ENCODE data around the gene UNC5C. TPM values are rescaled to one million over a fixed set of nuclear protein-coding genes. Genes with fewer than 3 reads are reported as not detected.

The UNC5C gene
- total RNA-seq, 1 experiment from 2014 or later: 0.50 TPM

DNA sequence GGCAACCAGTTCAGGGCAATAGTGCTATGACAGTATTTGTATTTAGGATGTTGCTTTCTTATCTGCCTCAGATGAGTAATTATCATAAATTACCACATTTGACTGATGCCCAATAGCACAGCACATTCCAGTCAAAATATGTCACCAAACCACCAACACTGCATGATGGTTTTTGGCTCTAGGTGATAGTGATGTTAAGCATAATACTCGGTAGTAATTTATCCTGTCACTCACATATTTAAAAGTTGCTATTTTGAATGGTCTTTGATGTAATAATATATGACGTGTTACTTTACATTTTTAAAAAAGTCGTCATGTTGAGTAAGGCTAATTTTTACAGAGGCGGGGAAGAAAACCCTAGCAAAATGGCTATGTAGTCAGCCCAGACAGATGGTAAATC is 42.5 kb downstream of the UNC5C start:
- DNase-seq (ENCODE audit: low read depth, low spot score): no peak
- in situ Hi-C loops (cut with HindIII; ENCODE audit: low pct_unique_long_range_greater_than_20kb, low sequenced_read_pairs): no loop called here

DNA sequence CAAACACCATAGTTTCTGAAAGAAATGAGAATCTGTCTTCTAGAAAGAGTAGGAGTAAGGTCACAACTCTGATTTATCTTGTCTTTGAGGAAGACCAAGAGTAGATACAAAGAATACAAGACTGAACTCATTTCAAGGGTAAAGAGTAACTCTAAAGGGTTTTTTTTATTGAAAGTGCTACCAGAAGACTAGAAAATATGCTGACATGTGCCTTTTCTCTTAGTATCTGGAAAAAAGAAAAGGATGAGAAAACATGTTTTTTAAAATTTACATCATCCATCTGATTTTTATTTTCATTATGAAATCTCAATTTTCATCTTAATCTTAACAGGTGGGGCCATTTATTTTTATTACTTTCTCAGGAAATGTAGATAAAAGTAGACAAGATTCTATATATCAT is 43.0 kb downstream of the UNC5C start:
- in situ Hi-C loops (cut with HindIII; ENCODE audit: low pct_unique_long_range_greater_than_20kb, low sequenced_read_pairs): no loop called here

DNA sequence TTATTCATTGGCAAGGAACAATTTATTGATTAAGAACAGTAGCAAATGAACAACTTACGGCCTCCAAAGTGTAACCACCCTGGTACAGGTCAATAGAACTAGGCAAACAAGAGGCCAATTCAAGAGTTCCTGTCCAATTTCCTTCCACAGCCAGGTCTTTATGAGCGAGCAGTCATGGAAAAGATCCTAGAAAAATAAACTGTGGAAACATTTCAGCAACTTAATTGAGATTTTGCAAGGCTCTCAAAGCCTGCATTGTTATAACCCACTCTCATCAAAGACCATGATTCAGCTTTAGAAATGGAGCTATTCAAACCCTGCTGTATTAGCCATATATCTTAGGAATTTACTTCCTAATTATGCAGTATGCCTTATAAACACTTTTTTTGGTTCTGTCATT is 43.6 kb downstream of the UNC5C start:
- in situ Hi-C loops (cut with HindIII; ENCODE audit: low pct_unique_long_range_greater_than_20kb, low sequenced_read_pairs): no loop called here
- DNase-seq (ENCODE audit: low read depth, low spot score): peak; percentile 94

More for the DNA sequence above, 43.0 kb downstream of the UNC5C start:
- DNase-seq (ENCODE audit: low read depth, low spot score): no peak

DNA sequence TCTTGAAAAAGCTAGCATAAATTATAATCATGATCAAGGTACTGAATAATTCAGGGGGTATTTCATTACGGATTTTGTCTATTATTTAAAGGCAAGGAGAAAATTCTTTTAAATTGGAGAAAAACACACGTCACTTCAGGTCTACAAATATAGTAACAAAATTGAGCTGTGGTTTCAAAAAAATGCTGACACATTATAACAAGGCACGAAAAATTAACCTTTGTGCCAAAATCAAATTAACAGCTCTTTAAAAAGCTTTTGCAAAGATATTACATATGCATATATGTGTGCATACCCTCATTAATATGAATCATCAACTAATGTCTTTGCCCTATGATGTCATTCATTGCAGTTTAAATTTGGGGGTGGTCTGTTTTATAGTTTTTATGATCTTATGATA is 44.3 kb downstream of the UNC5C start:
- DNase-seq (ENCODE audit: low read depth, low spot score): no peak
- in situ Hi-C loops (cut with HindIII; ENCODE audit: low pct_unique_long_range_greater_than_20kb, low sequenced_read_pairs): no loop called here

DNA sequence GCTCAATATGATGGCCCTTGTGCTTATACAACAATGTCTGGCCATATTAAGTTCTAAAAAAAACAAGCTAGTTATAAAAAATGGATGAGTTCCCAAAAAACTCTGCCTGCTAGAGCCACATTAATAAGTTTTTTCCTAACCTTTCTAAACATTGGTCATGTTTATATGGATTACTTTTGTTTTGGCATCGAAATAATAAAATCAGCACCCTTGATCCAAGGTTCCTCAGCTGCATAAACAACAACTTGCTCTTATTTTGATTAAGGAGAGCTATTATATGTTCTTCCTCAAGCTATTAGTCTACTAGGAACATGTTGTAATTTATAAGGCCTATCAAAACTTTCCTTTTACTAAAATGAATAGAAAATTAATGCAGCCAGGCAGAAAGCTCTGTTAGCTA is 48.4 kb downstream of the UNC5C start:
- in situ Hi-C loops (cut with HindIII; ENCODE audit: low pct_unique_long_range_greater_than_20kb, low sequenced_read_pairs): no loop called here

DNA sequence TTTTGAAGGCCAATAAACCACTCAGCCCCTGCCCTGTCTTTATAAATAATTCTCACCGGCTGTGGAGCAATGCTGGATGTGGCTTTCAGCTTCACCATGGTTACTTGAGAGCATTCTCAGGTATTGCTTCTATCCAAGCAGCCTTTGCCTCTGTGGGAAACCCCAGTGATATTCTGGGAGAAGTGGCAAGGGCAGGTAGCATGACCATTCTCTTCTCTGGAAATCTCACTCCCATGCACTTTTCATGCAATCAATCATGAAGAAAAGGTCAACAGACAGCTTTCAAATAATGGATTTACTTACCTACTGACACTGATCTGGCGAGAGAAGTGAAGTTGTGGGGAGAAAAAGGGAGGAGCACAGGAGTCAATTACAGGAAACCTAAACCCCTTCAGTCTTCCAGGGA is 49.5 kb downstream of the UNC5C start:
- in situ Hi-C loops (cut with HindIII; ENCODE audit: low pct_unique_long_range_greater_than_20kb, low sequenced_read_pairs): no loop called here
- no peak for DNase-seq (ENCODE audit: low read depth, low spot score)

More for the DNA sequence above, 48.4 kb downstream of the UNC5C start:
- no peak for DNase-seq (ENCODE audit: low read depth, low spot score)

DNA sequence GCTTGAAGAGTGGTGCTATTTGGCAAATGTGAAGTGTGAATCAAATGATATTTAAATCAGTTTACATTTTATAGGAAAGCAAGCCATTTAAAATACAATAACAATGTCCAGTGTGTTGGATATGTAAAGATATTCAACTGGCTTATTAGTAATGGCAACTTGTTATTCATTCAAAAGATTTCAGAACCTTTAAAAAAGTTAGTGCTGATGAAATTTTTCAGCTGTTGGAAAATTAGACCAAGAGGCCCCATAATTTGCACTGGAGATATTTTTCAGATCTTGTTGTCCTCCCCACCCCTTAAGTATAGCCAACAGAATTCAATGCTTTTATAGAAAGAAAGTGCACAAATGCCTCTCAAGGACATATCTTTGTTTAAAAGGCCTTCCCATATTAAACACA is 54.6 kb downstream of the UNC5C start:
- in situ Hi-C loops (cut with HindIII; ENCODE audit: low pct_unique_long_range_greater_than_20kb, low sequenced_read_pairs): no loop called here
- DNase-seq (ENCODE audit: low read depth, low spot score): no peak

DNA sequence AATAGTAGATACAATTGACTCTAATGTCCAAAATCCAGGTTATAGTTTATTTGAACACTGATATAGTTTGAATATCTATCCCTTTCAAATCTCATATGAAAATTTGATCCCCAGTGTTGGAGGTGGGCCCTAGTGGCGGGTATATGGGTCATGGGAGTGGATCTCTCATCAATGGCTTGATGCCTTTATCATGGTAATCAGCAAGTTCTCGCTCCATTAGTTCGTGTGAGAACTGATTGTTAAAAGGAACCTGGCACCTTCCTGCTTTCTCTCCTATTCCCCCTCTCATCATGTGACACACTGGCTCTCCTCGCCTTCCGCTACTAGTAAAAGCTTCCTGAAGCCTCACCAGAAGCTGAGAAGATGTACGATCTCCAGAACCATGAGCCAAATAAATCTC is 70.1 kb downstream of the UNC5C start:
- in situ Hi-C loops (cut with HindIII; ENCODE audit: low pct_unique_long_range_greater_than_20kb, low sequenced_read_pairs): no loop called here
- DNase-seq (ENCODE audit: low read depth, low spot score): no peak

DNA sequence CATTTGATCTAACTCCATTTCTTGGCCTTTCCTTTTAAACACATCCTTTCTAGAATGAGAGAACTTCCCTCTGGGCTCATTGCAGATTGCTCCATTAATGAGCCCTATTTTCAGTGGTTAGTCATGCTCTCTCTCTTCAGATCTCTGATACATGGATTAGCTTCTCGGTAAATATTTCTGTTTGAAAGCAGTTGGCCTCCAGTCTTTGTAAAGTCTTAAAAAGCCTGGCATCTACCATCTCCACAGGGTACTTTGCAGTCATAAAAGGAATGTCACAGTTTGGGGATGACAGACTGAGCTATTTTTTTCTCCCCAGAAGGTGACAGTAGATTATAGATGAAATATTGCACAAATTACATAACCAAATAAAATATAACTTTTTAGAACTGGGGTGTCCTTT is 72.7 kb downstream of the UNC5C start:
- no peak for DNase-seq (ENCODE audit: low read depth, low spot score)
- in situ Hi-C loops (cut with HindIII; ENCODE audit: low pct_unique_long_range_greater_than_20kb, low sequenced_read_pairs): no loop called here

DNA sequence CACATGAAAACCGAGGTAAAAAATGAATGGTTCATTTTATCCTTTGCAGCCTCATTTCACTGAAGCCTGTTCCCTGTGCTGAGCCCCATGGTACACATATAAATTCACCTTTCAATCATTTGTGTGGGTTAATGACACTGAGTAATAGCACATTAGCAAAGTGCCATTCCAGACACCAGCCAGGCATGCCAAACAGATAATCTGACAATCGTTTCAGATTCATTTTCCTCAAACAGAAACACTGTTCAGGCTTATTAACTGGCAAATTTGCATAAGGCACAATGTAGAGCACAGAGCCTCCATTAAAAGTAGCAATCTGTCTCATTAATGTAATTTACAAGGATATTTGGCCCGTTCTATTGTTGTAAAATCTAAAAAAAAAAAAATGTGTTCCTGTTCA is 76.2 kb downstream of the UNC5C start:
- in situ Hi-C loops (cut with HindIII; ENCODE audit: low pct_unique_long_range_greater_than_20kb, low sequenced_read_pairs): no loop called here

DNA sequence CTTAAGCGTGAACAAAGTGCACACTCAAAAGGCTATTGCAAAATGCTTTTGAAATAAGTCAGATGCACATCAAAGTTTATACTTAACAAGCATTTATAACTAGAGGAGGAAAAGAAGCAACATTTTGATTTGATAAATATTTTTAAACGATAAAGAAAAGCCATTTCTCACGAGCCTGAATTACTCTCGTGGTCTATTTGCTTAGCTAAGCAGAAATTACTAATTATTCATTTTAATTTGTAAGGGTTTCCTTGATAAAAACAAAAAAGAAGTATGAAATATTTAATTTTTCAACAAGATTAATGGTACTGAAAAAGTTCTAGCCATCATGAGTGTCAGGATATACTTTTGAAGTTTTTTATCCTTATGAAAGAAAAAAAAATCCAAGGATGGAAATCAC is 78.2 kb downstream of the UNC5C start:
- DNase-seq (ENCODE audit: low read depth, low spot score): no peak
- in situ Hi-C loops (cut with HindIII; ENCODE audit: low pct_unique_long_range_greater_than_20kb, low sequenced_read_pairs): no loop called here

More for the DNA sequence above, 76.2 kb downstream of the UNC5C start:
- no peak for DNase-seq (ENCODE audit: low read depth, low spot score)

DNA sequence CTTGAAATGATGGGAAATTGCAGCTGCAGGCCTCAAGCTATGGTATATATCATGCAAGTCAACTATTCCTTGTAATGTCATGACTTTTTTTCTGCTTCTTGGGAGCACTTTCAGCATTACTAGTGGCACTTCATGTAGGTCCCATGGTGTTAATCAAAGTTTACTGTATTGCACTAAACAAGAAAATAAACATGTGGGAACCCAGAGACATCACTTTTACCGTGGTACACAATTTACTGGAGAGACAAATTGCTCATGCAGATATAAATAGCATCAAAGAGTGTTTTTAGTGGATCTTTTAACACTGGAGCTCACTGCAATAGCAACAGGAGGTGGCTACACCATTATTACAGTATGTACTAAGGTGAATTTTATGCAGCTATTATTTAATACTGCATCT is 79.2 kb downstream of the UNC5C start:
- DNase-seq (ENCODE audit: low read depth, low spot score): no peak
- in situ Hi-C loops (cut with HindIII; ENCODE audit: low pct_unique_long_range_greater_than_20kb, low sequenced_read_pairs): no loop called here

DNA sequence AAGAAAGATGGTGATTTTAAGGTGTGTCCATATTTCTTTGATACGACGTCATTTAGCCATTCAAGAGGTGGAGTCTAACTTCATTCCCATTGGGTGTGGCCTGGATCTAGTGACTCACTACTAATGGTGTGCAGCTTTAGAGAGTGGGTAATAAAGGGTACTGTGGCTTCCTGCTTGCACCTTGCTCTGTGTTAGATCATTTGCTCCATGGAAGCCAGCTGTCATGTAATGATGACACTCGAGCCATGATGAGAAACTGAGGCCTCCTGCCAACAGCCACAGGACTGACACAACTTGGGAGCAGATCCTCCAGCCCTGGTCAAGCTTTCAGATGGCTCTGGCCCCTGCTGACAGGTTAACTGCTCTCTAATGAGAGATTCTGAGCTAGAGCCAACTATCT is 82.0 kb downstream of the UNC5C start:
- DNase-seq (ENCODE audit: low read depth, low spot score): no peak
- in situ Hi-C loops (cut with HindIII; ENCODE audit: low pct_unique_long_range_greater_than_20kb, low sequenced_read_pairs): no loop called here

DNA sequence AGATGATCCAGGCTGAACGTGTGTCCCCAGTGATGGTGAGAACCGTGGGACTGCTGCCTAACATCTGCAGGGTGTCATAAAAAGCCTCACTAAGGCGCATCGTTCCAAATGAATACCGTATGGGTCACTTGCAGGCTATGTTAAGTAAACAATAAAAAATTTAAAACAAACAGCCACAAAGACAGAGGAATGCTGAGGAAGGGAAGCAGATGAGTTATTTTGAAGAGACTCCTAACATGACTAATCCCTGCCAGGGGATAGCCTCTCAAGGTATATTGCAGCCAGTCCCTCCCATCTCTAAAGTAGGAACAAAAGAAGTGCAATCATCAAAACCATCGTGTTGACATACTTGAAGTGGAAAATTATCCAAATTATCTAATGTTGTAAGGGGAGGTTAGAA is 83.8 kb downstream of the UNC5C start:
- in situ Hi-C loops (cut with HindIII; ENCODE audit: low pct_unique_long_range_greater_than_20kb, low sequenced_read_pairs): no loop called here
- no peak for DNase-seq (ENCODE audit: low read depth, low spot score)

DNA sequence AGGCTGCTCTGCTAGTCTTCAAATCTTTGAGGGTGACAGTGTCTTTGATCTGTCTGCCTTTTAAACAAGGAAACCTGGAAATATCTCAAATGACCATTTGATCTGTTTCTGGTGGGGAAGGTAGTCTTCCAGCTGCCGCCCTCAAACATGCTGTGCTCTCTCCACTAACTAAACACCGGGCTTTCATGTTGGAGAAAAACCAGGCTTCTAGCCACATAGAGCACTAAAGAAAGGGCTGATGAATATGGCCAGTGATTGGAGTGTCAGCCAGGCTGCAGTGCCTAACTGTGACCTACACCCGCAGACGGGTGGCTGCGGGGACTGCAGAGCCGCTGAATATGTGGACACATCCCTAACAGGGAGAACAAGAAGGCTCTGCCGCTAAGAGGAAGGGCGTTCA is 85.9 kb downstream of the UNC5C start:
- in situ Hi-C loops (cut with HindIII; ENCODE audit: low pct_unique_long_range_greater_than_20kb, low sequenced_read_pairs): no loop called here
- no peak for DNase-seq (ENCODE audit: low read depth, low spot score)

DNA sequence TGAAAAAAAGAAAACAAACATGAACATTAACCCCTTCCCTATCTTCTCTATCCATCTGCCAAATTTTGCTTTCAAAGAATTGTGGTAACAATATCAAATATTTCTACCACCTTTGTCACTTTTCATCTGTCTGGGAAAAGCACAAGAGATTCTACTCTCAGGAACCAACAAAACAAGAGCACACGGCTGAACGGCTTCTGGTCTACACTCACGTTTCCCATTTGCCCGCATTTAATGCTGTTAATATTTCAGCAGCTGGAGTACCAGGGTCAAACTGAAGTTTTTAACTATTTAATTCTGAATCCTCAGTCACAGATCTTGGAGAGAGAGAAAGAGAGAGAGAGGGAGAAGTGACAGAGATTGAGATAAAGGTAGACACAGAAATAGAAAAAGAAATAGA is 91.4 kb downstream of the UNC5C start:
- in situ Hi-C loops (cut with HindIII; ENCODE audit: low pct_unique_long_range_greater_than_20kb, low sequenced_read_pairs): no loop called here
- DNase-seq (ENCODE audit: low read depth, low spot score): no peak

DNA sequence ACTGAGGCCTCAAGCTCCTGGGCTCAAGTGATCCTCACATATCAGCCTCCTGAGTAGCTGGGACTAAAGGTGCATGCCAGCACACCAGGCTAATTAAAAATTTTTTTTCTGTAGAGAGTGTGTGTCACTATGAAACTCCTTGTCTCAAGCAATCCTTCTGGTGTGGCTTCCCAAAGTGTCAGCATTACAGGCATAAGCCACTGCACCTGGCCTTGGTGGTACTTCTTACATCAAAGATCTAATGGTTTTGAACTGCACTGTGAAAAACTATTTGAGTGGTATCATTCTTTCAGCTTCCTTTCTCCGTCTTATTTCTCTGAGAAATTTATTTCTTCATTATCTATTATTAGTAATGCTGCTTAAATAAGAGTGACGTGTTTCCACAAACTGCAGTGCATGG is 98.5 kb downstream of the UNC5C start:
- in situ Hi-C loops (cut with HindIII; ENCODE audit: low pct_unique_long_range_greater_than_20kb, low sequenced_read_pairs): no loop called here

DNA sequence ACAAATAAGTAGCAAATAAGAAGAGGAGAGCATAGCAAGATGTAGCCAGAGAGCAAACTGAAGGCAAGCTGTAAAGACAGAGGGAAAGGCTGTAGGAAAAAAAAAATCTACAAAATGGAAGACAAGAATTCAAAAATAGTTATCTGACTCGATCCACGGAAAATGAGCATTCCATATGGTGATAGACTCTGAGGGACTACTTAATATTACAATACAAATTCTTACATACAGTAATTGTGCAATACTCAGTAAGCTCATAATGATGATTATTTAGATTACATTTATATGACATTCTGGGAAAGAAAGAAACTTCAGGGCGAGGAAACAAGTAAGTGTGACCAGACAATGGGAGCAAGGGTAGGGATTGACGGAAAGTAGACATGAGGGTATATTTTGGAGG is 102.6 kb downstream of the UNC5C start:
- DNase-seq (ENCODE audit: low read depth, low spot score): no peak

More for the DNA sequence above, 98.5 kb downstream of the UNC5C start:
- no peak for DNase-seq (ENCODE audit: low read depth, low spot score)

DNA sequence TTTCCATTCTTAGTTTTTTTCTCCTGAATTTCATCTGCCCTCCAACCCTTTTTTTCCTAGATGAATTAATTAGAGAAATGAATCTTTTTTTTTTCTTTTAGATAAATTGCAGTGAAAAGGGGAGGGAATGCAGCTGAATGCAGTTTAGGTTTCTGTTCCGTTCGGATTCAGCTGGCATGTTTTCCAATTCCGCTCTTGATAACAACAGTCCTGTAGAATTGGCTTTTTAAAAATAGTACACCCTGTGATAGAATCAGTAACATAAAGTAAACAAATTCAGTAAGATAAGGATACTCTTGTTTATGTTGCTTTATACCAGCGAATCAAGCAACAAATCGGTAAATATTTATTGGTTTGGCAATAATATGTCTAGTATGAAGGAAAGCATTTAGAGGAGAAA is 103.5 kb downstream of the UNC5C start:
- in situ Hi-C loops (cut with HindIII; ENCODE audit: low pct_unique_long_range_greater_than_20kb, low sequenced_read_pairs): no loop called here

More for the DNA sequence above, 102.6 kb downstream of the UNC5C start:
- in situ Hi-C loops (cut with HindIII; ENCODE audit: low pct_unique_long_range_greater_than_20kb, low sequenced_read_pairs): no loop called here

DNA sequence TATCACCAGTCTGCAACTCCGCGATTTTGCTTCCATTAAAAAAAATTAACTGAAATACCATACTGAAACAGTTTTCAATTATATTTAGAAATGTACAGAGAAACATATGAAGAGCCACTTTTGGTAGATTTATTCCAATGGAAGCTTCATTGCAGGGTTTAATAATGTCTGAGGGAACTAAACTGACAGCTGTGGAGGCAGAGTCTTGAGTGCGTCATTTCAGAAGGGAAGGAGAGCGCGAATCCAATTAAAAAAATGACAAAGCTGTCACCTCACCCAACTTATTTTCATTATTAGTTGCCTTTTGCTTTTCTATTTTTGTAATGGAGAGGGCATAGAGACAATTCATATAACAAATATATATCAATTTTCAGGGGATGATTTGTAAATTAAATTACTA is 104.0 kb downstream of the UNC5C start:
- in situ Hi-C loops (cut with HindIII; ENCODE audit: low pct_unique_long_range_greater_than_20kb, low sequenced_read_pairs): no loop called here
- DNase-seq (ENCODE audit: low read depth, low spot score): no peak

More for the DNA sequence above, 103.5 kb downstream of the UNC5C start:
- no peak for DNase-seq (ENCODE audit: low read depth, low spot score)

Measured in SK-MEL-5 (cell line).